Measurements from ENCODE around the gene AKAP6.

Gene AKAP6

GRCh38 chr14:32492457-32492856 is 163.4 kb downstream of the AKAP6 start:
- DNase-seq = no peak

- no peak for DNase-seq
Measured at GRCh38 chr14:32494609-32495434, 165.7 kb downstream of the AKAP6 start.

GRCh38 chr14:32495435-32495734 is 166.3 kb downstream of the AKAP6 start:
- no peak for DNase-seq

- no peak for DNase-seq
Measured at GRCh38 chr14:32497248-32497647, 168.2 kb downstream of the AKAP6 start.

GRCh38 chr14:32507029-32507984 is 178.2 kb downstream of the AKAP6 start:
- DNase-seq = no peak

GRCh38 chr14:32508281-32508680 is 179.2 kb downstream of the AKAP6 start:
- DNase-seq = no peak

GRCh38 chr14:32509632-32510187 is 180.6 kb downstream of the AKAP6 start:
- DNase-seq = no peak

GRCh38 chr14:32510815-32511214 is 181.7 kb downstream of the AKAP6 start:
- no peak for DNase-seq

- no peak for DNase-seq
Measured at GRCh38 chr14:32512348-32512747, 183.2 kb downstream of the AKAP6 start.

- no peak for DNase-seq
Measured at GRCh38 chr14:32512813-32513212, 183.7 kb downstream of the AKAP6 start.

GRCh38 chr14:32513571-32514009 is 184.5 kb downstream of the AKAP6 start:
- DNase-seq = no peak

GRCh38 chr14:32514236-32514635 is 185.1 kb downstream of the AKAP6 start:
- no peak for DNase-seq

GRCh38 chr14:32514681-32515080 is 185.6 kb downstream of the AKAP6 start:
- no peak for DNase-seq

- no peak for DNase-seq
Measured at GRCh38 chr14:32524609-32525375, 195.7 kb downstream of the AKAP6 start.

GRCh38 chr14:32525591-32525990 is 196.5 kb downstream of the AKAP6 start:
- no peak for DNase-seq

GRCh38 chr14:32530800-32531199 is 201.7 kb downstream of the AKAP6 start:
- DNase-seq = no peak

GRCh38 chr14:32531942-32532515 is 202.9 kb downstream of the AKAP6 start:
- no peak for DNase-seq

GRCh38 chr14:32534145-32534544 is 205.0 kb downstream of the AKAP6 start:
- DNase-seq = no peak

GRCh38 chr14:32536175-32536574 is 207.1 kb downstream of the AKAP6 start:
- DNase-seq = no peak

- DNase-seq = no peak
Measured at GRCh38 chr14:32537166-32537565, 208.1 kb downstream of the AKAP6 start.

GRCh38 chr14:32542507-32542906 is 213.4 kb downstream of the AKAP6 start:
- no peak for DNase-seq

GRCh38 chr14:32545095-32545494 is 216.0 kb downstream of the AKAP6 start:
- no peak for DNase-seq
